Limb (tissue), 2 donors: ENCODE results near the gene R3HCC1L.
"Not testable (repeated sequence)": the region's sequence is repeated elsewhere in the genome, so short reads cannot be mapped to it uniquely, and the experiment has no call there.

Source experiments
- DNase-seq, 2 donors: peaks; one replicate each; pipeline ENCODE4 v3.0.0-alpha.2; 2016; ENCODE audit errors: extremely low spot score in 2 of 2

R3HCC1L gene

GRCh38 chr10:98131619-98132018 is 2.8 kb upstream of the R3HCC1L start:
- no peak for DNase-seq

GRCh38 chr10:98133075-98133752 is 1.2 kb upstream of the R3HCC1L start:
- DNase-seq = not testable (repeated sequence)

GRCh38 chr10:98134117-98134430 is 383 bp upstream of the R3HCC1L start:
- no peak for DNase-seq

GRCh38 chr10:98135222-98135899 is 904 bp downstream of the R3HCC1L start:
- DNase-seq = peak in 1 of 2 donors; percentile 9

GRCh38 chr10:98136775-98137174 is 2.3 kb downstream of the R3HCC1L start:
- DNase-seq = not testable (repeated sequence)

- DNase-seq = no peak
These were observed 3.6 kb downstream of the R3HCC1L start for GRCh38 chr10:98138031-98138430.

- no peak for DNase-seq
These were observed 5.0 kb downstream of the R3HCC1L start for GRCh38 chr10:98139431-98139830.

- DNase-seq = no peak
These were observed 7.1 kb downstream of the R3HCC1L start for GRCh38 chr10:98141484-98142073.

GRCh38 chr10:98144985-98145384 is 10.5 kb downstream of the R3HCC1L start:
- no peak for DNase-seq

GRCh38 chr10:98149858-98150257 is 15.4 kb downstream of the R3HCC1L start:
- DNase-seq = no peak

GRCh38 chr10:98150544-98150943 is 16.1 kb downstream of the R3HCC1L start:
- no peak for DNase-seq

- DNase-seq = not testable (repeated sequence)
These were observed 18.3 kb downstream of the R3HCC1L start for GRCh38 chr10:98152778-98153177.

- peak in 1 of 2 donors; percentile 30 for DNase-seq
These were observed 18.9 kb downstream of the R3HCC1L start for GRCh38 chr10:98153213-98153958.

GRCh38 chr10:98154076-98154475 is 19.6 kb downstream of the R3HCC1L start:
- no peak for DNase-seq

- no peak for DNase-seq
These were observed 24.1 kb downstream of the R3HCC1L start for GRCh38 chr10:98158576-98158975.

- no peak for DNase-seq
These were observed 29.5 kb downstream of the R3HCC1L start for GRCh38 chr10:98163941-98164340.

- DNase-seq = no peak
These were observed 32.7 kb downstream of the R3HCC1L start for GRCh38 chr10:98167191-98167590.

- DNase-seq = no peak
These were observed 33.7 kb downstream of the R3HCC1L start for GRCh38 chr10:98168147-98168546.

GRCh38 chr10:98168766-98169165 is 34.3 kb downstream of the R3HCC1L start:
- no peak for DNase-seq

- no peak for DNase-seq
These were observed 34.9 kb downstream of the R3HCC1L start for GRCh38 chr10:98169379-98169778.

GRCh38 chr10:98170249-98171117 is 36.0 kb downstream of the R3HCC1L start:
- DNase-seq = peak; percentile 35 to 40
